ENCODE measurements around the gene ATP11A.
"Not testable (repeated sequence)": the region's sequence is repeated elsewhere in the genome, so short reads cannot be mapped to it uniquely, and the experiment has no call there.

The ATP11A gene

DNA sequence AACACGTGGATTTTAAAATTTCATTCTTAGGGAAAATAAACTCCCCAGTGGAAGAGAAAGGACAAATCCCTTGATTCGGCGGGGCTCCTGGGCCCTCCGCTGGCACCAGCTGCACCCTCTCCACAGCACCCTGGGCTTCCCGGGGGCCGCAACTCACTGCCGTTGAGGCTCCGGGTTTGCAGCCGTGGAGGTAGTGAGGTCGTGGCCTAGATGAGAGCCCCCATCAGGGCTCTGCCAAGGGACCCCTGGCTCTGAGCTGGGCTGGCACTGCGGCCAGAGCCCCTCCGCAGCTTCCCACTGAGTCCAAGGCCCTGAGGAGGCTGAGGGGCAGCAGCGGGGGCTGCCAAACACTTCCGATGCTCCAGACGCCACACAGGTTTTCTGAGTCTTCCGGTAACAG, 145.5 kb downstream of the ATP11A start:
- Histone ChIP-seq H3K36me3 (ENCODE audit: insufficient read depth, low read length) (peaks cover 10% of the 10 kb centered on the region; the same call in 1 of the 2 replicates), H3K9me3 (ENCODE audit: control insufficient read depth, insufficient read depth, low read length) (no peaks in the 10 kb centered on the region), H3K4me1 (ENCODE audit: insufficient read depth, low read length) (no peaks in the 10 kb centered on the region), H3K9ac (ENCODE audit: low read depth, low read length) (no peak overlapping the region)

DNA sequence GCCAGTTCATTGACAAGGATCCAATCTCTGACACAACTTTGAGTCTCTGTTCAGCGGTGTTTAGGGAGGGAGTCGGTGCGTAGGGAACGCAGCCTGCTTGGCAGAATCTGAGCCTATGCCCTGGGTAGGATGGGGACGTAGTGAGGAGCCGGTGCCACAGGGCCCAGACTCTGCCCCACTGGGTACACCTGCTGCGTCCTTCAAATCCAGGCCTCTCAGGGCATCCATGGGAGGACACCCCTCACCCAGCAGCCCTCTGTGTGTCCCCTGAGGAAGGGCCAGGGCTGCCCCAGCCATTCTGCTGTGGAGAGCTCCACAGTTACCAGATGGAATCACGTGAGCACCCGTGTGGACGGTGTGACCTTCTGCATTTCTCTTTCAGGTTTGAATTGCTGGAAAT, 146.0 kb downstream of the ATP11A start:
- peaks cover 10% of the 10 kb centered on the region; the same call in 1 of the 2 replicates for H3K36me3 ChIP-seq (ENCODE audit: insufficient read depth, low read length)

DNA sequence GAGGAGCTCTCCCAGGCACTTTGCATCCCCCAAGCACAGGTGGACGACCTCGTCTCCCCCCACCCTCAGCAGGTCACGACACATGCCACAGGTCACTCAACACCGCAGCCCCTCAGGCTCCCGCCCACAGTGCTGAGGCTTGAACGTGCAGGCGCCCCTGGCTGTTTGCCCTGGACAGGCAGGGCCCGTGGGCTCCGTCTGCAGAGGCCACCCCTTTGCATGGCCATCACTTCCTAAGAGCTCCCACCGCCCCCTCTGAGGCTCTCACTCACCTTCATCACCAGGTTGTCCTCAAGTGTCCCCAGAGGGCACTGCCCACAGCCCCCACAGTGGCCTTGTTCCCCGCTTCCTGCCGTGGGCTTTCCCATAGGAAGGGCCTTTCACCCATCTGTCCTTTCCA, 147.1 kb downstream of the ATP11A start:
- Histone ChIP-seq H3K36me3 (ENCODE audit: insufficient read depth, low read length) (peaks cover 10% of the 10 kb centered on the region; the same call in 1 of the 2 replicates), H3K4me1 (ENCODE audit: insufficient read depth, low read length) (peaks cover 2% of the 10 kb centered on the region; the same call in 1 of the 2 replicates), H3K9ac (ENCODE audit: low read depth, low read length) (no peak overlapping the region), H3K9me3 (ENCODE audit: control insufficient read depth, insufficient read depth, low read length) (no peaks in the 10 kb centered on the region)

More for the DNA sequence above, 146.0 kb downstream of the ATP11A start:
- Histone ChIP-seq H3K4me1 (ENCODE audit: insufficient read depth, low read length) (no peaks in the 10 kb centered on the region), H3K9me3 (ENCODE audit: control insufficient read depth, insufficient read depth, low read length) (no peaks in the 10 kb centered on the region), H3K9ac (ENCODE audit: low read depth, low read length) (no peak overlapping the region)

DNA sequence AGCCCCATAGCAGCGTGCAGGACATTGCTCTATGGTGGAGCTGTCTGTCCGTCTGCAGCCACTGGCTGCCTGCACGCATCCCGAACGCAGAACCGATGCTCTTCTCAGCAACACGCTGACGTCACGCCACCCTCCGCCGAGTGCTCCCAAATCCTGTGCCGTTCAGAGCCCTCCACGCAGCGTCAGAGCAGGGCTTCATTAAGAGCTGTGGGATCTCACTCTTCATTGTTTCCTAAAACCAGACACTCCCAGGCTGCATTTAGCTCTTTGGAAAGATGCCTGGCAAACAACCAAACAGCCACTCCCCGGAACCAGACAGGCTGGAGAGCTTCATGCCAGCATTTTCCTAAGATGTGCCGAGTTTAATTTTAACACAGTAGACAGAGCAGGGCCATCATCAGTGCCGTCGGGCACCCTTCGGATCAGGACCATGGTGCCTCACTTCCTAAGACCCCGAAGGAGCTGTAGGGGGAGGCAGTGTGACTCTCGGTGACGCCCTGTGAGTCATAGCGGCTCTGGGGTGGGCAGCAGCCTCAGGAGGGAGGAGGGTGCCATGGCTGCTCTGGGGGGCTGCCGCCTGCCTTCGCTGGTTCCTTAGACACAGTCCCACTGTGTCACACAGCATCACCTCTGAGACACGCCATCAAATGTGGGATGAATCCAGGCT, 147.7 kb downstream of the ATP11A start:
- H3K9me3 ChIP-seq (ENCODE audit: control insufficient read depth, insufficient read depth, low read length), result no peaks in the 10 kb centered on the region
- peaks cover 6% of the 10 kb centered on the region; the same call in 1 of the 2 replicates for H3K36me3 ChIP-seq (ENCODE audit: insufficient read depth, low read length)
- H3K4me1 ChIP-seq (ENCODE audit: insufficient read depth, low read length), result peaks cover 6% of the 10 kb centered on the region
- no peak overlapping the region for H3K9ac ChIP-seq (ENCODE audit: low read depth, low read length)

DNA sequence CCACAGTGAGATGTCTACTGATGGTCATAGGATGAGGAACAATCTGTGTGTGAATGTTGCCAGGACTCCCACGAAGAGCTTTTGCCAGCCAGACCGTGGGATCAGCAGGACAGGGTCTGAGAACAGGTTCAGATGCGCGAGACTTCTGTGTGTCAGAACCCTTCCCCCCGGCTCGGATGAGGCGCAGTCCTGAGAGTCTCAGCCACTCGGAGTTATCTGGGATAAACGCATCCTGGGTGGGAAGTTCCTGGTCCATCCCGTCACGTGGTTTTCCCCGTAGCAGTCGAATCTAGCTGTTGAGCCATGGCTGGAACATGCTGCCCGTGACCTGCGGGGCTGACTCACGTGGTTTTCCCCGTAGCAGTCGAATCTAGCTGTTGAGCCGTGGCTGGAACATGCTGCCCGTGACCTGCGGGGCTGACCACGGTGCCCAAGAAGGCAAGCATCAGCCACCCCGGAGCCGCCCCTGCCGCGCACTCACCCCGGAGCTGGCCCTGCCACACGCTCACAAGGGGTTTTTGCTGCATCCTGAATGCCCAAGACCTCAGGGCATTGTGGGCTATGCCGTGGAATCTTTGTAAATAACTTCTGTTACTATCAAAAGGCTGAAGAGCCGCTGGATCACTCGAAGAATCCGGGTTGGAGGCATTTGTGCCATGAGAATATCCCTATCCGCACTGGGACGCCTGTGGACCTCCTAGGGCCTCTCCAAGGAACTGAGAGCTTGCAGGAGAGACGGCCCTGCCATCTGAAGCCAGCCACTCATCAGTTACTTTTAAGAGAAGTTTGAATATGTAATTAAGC, 148.4 kb downstream of the ATP11A start:
- Histone ChIP-seq H3K9ac (ENCODE audit: low read depth, low read length) (no peak overlapping the region), H3K36me3 (ENCODE audit: insufficient read depth, low read length) (peaks cover 2% of the 10 kb centered on the region; the same call in 1 of the 2 replicates), H3K9me3 (ENCODE audit: control insufficient read depth, insufficient read depth, low read length) (no peaks in the 10 kb centered on the region), H3K4me1 (ENCODE audit: insufficient read depth, low read length) (peaks cover 6% of the 10 kb centered on the region)

DNA sequence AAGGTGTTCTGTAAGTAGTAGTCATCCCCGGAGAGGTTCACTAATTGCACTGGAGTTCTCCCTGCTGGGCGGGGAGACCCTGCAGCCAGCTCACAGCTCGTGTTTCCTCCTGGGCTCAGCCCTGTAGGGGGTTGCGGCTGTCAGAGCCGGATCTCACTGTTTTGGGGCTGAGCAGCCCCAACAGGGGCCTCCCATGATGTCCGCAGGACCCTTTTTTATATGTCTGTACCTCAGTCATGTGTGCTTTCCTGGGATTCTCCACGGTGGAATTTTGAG, 148.9 kb downstream of the ATP11A start:
- Histone ChIP-seq H3K36me3 (ENCODE audit: insufficient read depth, low read length) (peaks cover 3% of the 10 kb centered on the region; the same call in 1 of the 2 replicates), H3K9me3 (ENCODE audit: control insufficient read depth, insufficient read depth, low read length) (no peaks in the 10 kb centered on the region), H3K9ac (ENCODE audit: low read depth, low read length) (no peak overlapping the region), H3K4me1 (ENCODE audit: insufficient read depth, low read length) (peaks cover 6% of the 10 kb centered on the region)

DNA sequence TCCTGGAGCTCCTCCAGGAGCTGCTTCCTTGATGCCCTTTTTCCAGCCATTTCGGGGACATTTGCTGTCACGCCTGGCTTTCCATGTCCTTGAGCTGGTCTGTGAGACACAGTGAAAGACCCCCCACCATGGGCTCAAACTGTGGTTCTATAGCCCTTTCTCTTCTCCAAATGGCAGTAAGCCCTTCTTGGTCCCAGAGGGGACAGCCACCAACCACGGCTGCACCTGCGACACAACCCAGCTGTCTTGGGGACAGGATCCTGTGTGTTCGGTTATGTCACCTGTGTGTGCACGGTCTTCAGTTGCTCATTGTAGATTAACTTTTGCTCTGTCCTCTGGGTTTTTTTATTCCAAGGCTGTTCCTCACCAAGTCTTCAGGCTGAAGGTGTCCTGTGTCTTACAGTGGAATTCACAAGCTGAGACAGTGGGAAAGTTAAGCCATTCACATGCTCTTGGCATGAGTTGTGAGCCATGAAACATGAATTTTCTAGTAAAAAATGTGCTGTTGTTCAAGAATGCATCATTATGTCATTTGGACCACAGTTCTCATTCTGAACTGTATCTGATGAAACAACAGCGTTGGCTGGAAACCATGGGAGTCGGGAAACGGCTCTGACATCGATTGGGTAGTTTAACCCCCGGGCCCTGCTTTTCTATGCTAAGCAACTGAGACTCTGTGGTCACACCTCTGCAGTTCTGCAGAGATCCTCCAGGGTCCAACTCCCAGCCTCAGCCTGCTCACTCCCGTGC, 149.7 kb downstream of the ATP11A start:
- Histone ChIP-seq H3K4me1 (ENCODE audit: insufficient read depth, low read length) (peaks cover 6% of the 10 kb centered on the region), H3K36me3 (ENCODE audit: insufficient read depth, low read length) (peaks cover 8% of the 10 kb centered on the region; the same call in 1 of the 2 replicates), H3K9me3 (ENCODE audit: control insufficient read depth, insufficient read depth, low read length) (no peaks in the 10 kb centered on the region), H3K9ac (ENCODE audit: low read depth, low read length) (no peak overlapping the region)

DNA sequence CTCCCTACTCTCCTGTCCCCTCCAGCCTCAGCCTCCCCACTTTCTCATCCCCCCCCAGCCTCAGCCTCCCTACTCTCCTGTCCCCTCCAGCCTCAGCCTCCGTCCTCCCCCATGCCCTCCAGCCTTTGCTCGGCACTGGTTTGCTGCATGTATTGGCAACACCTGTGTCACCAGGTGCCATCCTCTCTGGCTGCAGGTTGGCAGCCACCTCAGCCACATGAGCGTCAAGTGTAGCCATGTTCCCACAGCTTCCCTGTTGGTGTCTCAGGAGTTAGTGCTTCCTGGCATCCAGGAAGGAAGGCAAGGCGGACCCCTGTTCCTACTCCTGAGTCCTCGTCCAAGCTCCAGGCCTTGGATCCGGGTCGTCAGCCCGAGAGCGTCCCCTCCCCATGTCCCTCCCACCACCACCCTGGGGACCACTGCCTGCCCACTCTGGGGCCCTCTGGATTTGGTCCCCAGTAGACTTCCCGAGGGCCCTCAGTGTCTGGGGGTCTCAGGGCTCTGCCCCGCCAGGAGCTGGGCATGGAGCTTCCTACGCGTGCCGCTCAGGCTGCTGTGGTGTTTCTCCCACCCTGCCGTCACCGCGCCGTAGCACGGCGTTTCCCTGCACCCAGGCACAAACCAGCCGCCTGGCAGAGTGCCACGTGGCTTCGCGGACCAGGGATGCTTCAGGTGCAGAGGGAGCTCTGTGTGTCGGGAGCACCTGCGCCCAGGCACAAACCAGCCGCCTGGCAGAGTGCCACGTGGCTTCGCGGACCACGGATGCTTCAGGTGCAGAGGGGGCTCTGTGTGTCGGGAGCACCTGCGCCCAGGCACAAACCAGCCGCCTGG, 150.8 kb downstream of the ATP11A start:
- H3K9me3 ChIP-seq (ENCODE audit: control insufficient read depth, insufficient read depth, low read length), result no peaks in the 10 kb centered on the region
- H3K4me1 ChIP-seq (ENCODE audit: insufficient read depth, low read length), result peaks cover 6% of the 10 kb centered on the region
- peaks cover 6% of the 10 kb centered on the region; the same call in 1 of the 2 replicates for H3K36me3 ChIP-seq (ENCODE audit: insufficient read depth, low read length)
- H3K9ac ChIP-seq (ENCODE audit: low read depth, low read length), result no peak overlapping the region

DNA sequence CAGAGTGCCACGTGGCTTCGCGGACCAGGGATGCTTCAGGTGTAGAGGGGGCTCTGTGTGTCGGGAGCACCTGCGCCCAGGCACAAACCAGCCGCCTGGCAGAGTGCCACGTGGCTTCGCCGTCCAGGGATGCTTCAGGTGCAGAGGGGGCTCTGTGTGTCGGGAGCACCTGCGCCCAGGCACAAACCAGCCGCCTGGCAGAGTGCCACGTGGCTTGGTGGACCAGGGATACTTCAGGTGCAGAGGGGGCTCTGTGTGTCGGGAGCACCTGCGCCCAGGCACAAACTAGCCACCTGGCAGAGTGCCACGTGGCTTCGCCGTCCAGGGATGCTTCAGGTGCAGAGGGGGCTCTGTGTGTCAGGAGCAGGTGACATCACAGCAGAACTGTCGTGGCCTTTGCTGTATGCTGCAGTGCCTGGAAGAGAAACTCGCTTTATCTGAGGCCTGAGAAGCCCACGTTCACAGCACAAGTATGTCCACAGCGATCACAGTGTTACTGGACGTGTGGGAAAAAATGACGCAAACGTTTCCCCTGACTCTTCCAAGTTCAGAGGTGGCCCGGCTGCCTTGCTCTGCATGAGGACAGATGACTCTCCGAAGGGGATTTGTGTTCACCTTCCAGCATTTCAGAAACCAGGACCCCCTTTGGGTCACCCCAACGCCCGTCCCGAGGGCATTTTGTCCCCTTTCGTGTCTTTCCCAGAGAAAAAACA, 151.6 kb downstream of the ATP11A start:
- H3K36me3 ChIP-seq (ENCODE audit: insufficient read depth, low read length); H3K9ac ChIP-seq (ENCODE audit: low read depth, low read length); H3K4me1 ChIP-seq (ENCODE audit: insufficient read depth, low read length); H3K9me3 ChIP-seq (ENCODE audit: control insufficient read depth, insufficient read depth, low read length): not testable (repeated sequence)

DNA sequence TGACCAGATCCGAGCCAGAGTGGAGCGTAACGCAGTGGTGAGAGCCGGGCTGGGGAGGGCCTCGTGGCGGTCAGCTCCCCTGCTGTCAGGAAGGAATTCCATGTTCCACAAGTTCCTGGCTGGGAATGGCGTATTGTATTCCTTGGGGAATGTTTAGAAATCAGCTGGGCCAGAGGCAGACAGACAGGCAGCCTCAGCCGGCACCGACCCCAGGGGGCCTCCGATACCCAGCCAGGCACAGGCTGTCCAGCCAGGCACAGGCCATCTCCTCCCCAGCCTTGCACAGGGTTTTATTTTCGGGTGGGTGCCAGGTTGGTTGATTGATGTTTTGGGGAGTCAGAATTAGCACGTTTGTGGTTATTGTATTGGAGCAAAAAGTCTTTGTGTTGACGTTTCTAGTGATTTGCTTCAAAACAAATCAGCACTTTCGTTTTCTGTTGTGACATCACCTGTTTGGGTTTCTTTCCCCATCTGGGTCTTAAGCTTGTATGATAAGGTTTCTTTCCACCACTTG, 152.6 kb downstream of the ATP11A start:
- Histone ChIP-seq H3K4me1 (ENCODE audit: insufficient read depth, low read length) (peaks cover 6% of the 10 kb centered on the region), H3K9ac (ENCODE audit: low read depth, low read length) (no peak overlapping the region), H3K9me3 (ENCODE audit: control insufficient read depth, insufficient read depth, low read length) (no peaks in the 10 kb centered on the region), H3K36me3 (ENCODE audit: insufficient read depth, low read length) (peaks cover 6% of the 10 kb centered on the region; the same call in 1 of the 2 replicates)

DNA sequence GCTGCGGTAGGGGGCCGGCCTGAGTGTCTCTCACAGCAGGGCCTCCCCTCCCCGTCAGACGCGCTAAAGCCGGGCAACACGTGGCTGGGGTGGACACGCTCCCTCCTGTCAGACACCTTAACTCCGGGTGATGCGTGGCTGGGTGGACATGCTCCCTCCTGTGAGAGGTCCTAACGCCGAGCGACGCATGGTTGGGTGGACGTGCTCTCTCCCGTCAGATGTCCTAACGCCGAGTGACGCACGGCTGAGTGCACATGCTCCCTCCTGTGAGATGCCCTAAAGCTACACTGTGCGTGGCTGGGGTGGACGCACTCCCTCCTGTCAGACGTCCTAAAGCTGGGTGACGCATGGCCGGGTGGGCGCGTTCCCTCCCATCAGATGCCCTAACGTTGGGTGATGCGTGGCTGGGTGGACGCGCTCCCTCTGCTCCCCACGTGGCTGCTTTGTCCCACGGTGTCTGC, 153.1 kb downstream of the ATP11A start:
- H3K36me3 ChIP-seq (ENCODE audit: insufficient read depth, low read length), result 0 out of 2 replicates have a peak, but pooled peaks cover 6% of the 10 kb centered on the region
- peaks cover 2% of the 10 kb centered on the region; the same call in 1 of the 2 replicates for H3K9me3 ChIP-seq (ENCODE audit: control insufficient read depth, insufficient read depth, low read length)
- no peak overlapping the region for H3K9ac ChIP-seq (ENCODE audit: low read depth, low read length)
- peaks cover 6% of the 10 kb centered on the region for H3K4me1 ChIP-seq (ENCODE audit: insufficient read depth, low read length)

DNA sequence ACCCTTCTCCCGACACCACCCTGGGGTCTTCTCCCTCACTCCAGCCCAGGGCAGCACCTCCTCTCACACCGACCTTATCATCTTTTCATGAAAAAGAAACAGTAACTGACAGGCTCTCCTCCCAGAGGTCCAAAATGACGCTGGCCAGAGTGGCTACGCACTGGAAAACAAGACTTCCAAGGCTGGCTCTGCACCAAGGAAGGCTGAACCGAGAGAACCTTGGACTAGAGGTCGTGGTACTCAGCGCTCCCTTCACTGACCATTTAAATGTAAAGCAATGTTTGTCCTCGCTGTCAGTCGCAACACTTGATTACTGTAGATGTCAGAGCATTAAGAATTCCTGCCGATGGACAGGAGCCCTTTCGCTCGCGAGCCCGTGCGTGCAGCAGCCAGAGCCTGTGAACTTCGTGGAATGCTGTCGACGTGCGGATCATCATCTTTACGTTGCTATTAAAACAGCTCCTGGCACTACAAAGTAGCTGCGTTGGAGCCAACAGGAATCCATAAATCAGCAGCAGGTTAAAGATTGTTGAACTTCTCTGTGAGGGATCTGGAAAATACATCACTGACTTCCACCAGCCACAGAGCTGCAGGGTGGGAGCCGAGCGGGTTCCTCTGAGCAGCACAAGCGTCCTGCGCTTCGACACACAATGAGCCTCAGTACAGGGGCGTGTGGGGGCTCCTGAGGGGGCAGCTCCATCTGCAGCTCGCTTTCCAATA, 153.7 kb downstream of the ATP11A start:
- H3K4me1 ChIP-seq (ENCODE audit: insufficient read depth, low read length), result peaks cover 6% of the 10 kb centered on the region
- 0 out of 2 replicates have a peak, but pooled peaks cover 6% of the 10 kb centered on the region for H3K36me3 ChIP-seq (ENCODE audit: insufficient read depth, low read length)
- H3K9ac ChIP-seq (ENCODE audit: low read depth, low read length), result no peak overlapping the region

More for the DNA sequence above, 153.7 kb downstream of the ATP11A start:
- H3K9me3 ChIP-seq (ENCODE audit: control insufficient read depth, insufficient read depth, low read length), result peaks cover 2% of the 10 kb centered on the region; the same call in 1 of the 2 replicates

Measured in ES-I3 (cell line).